Measurements from ENCODE around the gene CEMIP.

The CEMIP gene

DNA sequence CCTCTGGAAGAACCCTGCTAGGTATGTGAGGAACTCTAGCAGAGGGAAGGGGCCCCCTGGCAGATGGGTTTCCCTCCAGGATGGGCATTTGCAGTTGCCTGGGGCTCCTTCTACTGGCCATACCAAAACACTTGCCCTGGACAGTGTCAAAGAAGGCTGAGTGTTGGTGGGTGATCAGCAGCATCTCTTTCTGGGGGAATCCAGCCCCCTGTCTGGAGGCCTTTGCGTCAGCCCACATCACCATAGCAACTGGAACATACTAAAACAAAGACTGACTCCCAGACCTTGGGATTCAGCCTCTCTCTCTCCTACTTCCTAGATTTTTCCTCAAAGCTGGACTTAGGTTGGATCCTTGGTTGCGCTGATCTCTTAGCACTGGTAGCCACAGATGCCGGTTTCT lies 8.1 kb downstream of the CEMIP start:
- no peak for DNase-seq (ENCODE audit: low spot score)

DNA sequence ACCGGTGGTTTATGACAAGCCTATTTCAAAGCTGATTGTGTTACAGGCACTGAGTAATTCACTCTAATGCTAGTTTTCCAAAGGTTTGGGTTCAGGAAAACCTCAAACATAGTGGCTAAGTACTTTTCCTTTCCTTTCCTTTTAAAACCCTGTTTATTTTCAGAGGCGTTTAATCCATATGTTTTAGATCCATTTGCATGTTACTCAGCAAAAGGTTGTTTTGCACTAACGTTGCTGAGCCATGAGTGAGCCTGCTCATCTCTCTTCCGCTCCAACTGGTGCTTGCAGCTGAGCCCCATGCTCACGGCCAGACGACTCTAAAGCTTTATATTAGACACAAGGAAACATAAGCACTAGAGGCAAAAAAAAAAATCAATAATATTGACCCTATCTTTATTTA lies 9.4 kb downstream of the CEMIP start:
- DNase-seq (ENCODE audit: low spot score) = no peak

DNA sequence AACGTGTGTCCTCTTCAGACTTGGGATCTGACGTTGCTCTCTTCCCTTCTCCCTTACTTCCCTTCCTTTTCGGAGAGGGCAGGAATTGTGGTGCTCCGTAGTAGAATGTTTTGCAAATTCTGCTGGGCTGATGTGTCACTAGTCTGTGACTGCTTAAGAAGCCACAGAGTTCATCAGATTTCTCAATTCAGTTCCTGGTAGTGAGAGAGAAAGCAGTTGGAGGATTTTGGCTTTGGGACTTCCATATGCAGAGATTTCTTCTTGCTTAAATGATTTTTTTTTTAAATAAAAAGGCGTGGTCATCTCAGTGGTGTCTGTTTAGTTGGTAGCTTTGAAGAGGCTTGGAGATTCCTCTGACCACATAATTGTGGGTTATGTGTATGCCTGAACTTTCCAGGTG lies 10.1 kb downstream of the CEMIP start:
- no peak for DNase-seq (ENCODE audit: low spot score)

DNA sequence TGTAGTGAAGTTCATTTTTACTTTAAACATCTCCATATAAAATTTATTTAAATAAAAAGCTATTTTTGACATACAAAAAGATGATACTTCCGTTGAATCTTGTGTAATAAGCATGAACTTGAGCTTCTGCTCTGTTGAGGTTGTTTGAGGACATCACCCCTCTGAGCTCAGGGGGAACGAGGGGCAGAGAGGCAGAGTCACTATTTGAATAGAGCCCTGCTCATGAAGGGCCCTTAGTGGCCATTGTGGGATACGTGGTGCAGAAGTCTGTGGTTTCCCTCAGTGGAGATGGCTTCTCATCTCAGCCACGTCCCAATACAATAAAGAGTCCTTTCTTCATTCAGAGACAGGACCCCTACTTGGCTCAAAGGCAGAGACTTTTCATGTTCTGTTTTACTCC lies 10.6 kb downstream of the CEMIP start:
- no peak for DNase-seq (ENCODE audit: low spot score)

DNA sequence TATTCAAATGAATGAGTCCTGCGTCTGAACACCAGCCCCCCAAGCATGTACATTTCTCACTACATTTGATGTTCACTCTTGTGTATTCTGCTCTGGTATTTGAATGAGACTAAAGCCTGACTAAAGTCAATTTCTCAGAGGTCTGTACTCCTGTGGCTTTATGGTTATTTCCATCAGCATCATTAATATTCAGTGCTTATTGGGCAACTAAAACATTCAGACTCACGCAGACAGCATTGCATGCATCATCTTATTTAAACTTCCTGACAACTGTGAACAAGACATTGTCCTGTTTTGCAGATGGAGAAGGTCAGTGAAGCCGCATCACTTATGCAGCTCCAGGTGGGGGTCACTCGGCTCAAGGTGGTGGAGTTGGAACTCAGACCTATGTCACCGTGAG lies 11.1 kb downstream of the CEMIP start:
- no peak for DNase-seq (ENCODE audit: low spot score)

DNA sequence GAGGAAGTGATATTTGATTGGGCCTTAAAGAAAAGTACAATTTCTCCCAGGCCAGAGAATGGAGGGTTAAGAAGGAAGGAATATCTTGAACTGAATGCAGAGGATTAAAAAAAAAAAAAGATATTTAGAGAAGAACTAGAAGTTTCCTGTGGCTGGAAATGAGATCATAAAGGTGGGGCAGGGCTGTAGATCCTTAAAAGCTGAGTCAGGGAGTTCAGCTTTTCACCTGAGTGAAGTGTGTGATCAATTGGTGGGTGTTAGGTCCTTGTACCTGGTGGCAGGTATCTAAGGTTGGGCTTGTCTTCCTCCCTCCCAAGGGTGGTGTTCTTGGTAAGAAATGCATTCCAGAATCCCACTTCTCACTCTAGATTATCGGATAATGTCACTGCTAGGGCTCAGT lies 11.8 kb downstream of the CEMIP start:
- no peak for DNase-seq (ENCODE audit: low spot score)

DNA sequence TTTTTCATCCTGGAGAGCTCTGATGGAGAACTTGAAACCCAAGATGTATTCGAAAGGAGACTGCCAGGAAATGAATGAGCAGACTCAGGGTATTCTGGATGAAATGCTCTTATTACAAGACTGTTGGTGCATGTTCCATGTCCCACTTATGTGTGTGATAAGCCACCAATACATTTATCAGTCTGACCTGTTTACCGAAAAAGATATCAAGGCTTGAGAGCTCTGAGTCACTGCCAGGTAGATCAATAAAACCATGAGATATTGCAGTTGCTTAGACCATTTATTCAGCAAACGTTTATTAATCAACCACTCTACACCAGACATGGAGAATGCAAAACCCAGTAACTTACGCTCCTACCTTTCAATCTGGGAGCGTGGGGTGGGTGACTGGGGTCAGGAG lies 17.2 kb downstream of the CEMIP start:
- no peak for DNase-seq (ENCODE audit: low spot score)

DNA sequence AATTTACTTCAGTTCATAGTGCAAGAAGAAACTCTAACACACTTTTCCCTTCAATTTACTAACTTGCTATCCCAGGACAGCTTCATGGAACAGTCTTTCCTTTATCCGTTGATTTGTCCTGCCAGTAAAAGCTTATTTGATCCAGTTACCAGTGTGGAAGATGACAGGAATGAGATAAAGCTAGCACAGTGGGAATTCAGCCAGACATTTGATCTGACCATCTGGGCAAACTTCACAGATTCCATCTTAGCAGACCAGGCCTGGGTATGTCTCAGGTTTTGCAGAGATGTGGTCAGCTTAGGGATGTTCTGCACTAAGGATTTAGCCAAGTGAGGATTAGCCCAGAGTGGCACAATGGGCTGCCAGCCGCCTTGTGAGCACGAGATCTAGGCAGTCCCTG lies 19.7 kb downstream of the CEMIP start:
- DNase-seq (ENCODE audit: low spot score) = no peak

DNA sequence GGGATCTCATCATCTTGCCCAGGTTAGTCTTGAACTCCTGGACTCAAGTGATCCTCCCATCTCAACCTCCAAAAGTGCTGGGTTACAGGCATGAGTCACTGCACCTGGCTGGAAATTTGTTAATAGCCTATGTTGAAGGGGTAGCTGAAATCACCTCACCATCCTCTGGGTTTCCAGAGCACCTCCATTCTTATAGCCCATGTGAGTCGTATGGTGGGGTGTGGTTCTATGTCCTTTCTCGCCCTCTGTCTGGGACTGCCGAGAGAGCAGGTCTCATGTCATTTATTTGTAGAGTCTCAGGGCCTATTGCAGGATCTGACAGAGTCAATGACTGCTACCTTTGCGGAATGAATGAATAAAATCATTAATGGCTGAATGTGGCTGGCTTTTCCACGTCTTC lies 20.9 kb downstream of the CEMIP start:
- DNase-seq (ENCODE audit: low spot score) = no peak

DNA sequence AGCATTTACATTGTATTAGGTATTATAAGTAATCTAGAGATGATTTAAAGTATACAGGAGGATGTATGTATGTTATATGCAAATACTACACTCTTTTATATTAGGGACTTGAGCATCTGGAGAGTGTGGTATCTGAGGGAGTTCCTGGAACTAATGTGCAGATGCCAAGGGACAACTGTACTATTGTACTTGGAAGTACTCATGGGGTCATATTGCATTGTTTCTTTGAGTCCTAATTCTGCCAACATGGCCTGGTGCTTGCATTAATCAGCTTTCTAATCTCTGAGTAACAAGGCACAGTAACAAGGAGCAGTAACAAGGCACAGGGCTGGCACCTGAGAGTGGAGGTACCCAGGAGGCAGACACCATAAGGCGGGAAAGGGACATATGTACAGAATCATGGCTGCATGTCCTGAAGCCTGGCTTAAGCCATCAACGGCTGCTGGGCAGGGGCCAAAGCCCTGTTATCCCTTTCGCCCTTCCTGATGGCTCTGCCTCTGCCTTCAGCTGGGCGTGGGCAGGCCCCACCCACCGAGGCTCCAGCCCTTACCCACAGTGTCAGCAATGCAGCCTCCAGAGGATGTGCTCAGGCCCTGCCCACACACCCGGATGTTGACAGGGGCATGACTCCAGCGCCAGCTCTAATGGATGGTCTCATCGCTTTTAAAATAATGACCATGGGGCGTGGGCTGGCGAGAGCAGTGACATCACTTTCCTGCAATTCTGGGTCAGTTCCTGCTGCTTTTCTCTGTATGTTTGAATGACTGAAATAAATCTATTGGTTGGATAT lies 22.9 kb downstream of the CEMIP start:
- DNase-seq (ENCODE audit: low spot score) = no peak

DNA sequence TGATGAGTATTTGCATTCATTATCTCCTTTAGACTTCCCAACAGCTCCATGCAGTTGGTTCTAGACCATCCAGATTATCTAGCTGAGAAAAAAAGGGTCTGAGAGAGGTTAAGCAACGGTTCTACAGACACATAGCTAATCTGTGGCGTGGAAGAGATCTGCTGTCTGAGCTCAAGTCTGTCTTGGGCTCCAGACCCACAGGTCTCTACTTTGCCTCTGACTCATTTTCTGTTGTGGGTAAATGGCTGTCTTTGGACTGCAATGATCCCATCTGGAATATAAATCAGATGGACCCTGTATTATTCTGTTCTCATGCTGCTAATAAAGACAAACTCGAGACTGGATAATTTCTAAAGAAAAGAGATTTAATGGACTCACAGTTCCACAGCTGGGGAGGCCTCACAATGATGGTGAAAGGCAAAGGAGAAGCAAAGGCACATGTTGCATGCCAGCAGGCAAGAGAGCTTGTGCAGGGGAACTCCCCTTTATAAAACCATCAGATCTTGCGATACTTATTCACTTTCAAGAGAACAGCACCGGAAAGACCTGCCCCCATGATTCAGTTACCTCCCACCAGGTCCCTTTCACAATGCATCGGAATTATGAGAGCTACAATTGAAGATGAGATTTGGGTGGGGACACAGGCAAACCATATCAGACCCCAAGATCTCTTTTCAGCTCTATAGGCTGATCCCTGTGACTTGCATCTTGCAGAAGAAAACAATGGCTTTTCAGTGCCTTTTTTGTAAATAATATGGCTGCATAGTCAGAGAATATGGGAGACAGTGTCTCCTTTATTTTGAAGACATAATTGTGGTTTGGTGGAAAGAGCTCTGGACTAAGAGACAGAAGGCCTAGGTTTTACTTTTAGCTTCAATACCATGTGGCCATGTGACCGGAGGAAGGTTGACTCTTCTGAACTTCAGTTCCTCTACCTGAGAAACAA lies 24.7 kb downstream of the CEMIP start:
- no peak for DNase-seq (ENCODE audit: low spot score)

DNA sequence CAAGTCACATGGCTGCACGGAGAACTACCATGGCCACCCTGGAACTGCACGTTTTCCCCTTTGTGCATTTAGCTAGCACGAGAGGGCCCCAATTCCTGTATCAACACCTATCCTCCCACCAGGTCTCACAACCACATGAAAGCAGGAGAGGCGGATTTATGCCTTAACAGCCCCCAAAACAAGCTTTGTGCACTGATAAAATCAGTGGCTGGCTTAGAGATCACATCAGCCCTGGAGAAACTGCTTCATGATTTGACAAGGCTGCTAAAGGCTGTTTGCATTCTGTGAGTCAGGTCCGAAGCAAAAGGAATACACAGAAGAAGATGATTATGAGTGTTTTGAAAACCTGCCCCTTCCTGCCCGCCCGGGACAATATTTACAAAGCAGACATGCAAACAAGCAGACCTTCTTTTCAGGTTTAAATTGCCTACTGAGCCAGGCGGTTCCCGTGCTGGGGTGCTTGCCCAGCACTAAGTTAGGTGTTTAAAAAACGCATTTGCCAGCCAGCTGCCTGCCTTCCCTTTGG lies 25.9 kb downstream of the CEMIP start:
- no peak for DNase-seq (ENCODE audit: low spot score)

DNA sequence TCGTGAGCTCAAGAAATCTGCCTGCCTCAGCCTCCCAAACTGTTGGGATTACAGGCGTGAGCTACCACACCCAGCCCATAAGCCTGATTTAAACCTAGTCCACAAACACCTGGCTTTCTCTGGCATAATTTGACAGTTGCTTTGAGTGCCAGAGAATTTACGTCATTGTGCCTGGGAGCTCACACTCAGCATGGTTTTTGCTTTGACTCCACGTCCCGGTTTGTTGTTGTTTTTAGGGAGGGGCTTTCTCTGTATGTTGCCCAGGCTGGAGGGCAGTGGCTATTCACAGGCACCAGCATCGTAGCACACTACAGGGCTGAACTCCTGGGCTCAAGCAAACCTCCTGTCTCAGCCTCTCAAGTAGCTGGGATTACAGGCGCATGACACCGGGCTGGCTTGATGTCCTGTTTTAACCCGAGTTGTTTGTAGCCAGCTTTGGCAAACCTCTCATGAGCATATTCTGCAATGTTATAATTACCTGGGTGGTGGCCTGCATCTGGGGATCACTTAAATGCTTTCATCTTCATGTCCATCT lies 32.7 kb downstream of the CEMIP start:
- DNase-seq (ENCODE audit: low spot score) = no peak

DNA sequence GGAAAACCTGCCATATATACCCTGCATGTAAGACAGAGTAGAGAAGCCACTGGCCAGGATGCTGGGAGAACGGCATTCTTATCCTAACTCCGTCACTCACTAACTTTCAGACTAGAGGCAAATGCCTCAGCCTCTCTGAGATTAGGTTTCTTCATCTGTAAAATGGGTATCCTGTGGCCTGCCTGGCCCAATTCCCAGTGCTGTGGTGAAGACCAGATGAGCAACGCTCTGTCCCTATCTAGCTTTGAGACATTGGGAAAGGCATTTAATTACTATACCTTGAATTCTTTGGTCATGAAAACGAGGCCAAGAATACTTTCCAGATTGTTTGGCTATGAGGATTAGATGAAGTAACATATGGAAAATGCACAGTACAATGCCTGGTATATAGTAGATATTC lies 35.9 kb downstream of the CEMIP start:
- DNase-seq (ENCODE audit: low spot score) = no peak

DNA sequence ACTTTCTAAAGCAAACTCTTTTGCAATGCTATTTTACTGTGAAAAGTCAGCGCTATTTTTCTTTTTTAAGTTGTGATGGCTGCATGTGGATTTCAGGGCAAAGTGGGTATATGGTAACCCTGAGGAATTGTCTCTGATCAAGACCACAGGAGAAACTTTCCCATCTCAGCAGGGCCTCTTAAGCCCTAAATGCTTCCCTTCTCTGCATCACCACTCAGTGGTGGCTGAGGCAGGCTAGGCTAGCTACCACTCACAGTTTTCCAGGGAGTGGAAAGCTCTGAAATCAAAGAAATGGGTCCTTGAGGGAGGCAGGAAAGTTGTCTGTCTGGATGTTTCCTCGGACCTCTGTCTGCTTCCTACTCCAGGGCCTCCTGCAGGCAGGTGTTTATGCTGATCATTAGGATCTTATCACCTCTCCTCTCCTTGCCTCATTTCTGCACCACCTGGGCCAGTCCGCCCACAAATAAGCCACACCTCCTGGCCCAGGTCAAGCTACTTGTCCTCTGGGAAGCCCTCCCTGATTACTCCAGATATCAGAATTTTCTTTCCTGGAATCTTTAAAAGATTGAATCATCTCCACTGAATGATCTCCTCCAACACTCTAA lies 37.0 kb downstream of the CEMIP start:
- DNase-seq (ENCODE audit: low spot score) = no peak

DNA sequence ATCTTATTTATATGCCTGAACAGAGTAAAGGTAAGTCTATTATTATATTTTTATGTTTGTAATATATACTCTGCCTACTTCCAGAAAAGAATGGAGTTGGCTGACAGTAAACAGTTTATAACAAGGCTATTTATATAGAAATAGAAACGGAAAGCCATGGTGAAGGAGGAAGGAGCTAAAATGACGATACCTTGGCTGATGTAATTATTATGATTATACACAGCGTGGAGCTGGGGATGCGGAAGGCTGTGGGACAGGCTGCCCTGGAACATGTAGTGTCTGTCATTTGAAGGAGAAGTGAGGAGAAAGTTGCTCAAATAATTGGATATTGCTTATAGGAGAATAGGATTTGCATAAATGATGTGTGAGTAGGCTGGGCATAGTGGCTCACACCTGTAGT lies 37.8 kb downstream of the CEMIP start:
- DNase-seq (ENCODE audit: low spot score) = no peak

DNA sequence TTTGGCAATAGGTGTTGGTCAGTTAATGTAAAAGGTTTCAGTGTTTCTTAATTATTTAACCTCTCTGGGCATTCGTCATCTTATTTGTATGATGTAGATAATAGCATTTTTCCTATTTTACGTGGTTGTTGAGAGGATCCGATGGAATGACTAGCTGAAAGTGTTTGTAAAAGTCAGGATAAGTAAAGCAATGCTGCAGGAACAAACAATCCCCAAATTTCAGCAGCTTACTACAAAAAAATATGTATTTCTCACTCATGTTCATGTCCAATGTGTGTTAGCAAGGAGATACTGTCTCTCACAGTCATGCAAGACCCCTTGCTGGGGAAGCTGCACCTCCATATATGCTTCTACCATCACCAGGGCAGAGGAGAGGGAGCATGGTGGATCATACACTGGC lies 38.7 kb downstream of the CEMIP start:
- DNase-seq (ENCODE audit: low spot score) = no peak

DNA sequence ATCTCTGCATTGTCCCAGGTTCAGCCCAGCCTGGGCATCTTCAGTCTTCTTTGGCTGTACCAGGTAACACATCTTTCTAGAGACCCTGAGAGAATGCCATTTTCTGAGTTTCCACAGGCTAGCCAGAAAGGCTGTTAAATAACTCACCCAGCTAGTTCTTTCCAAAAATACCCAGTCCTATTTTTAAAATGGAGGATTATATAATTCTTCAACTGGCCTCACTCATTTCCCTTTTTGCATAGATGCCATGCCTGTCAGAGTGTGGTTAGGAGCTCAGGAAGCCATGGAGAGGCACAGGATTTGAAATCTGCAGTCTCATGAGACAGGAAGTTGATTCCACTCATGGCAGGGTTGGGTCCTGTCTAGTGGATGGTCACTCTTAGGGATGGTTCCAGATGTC lies 39.8 kb downstream of the CEMIP start:
- no peak for DNase-seq (ENCODE audit: low spot score)

DNA sequence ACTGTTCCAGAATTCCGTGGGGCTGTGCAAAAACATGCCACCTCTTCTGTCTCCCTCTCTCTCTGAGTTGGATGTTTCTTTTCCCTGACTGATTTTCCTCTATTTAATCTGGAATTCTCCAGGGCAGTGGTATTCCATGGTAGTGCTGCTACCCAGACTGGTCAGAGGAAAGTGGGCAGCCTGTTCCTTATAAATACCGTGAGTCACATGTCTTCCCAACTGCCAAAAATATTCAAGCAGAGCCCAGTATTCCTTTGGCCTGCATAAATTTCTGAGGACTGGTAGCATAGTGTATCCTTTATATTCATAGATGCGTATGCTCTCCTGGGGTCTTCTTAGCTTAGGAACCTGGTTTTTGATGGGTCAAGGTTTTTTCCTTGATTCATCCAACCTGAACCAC lies 40.9 kb downstream of the CEMIP start:
- DNase-seq (ENCODE audit: low spot score) = no peak

DNA sequence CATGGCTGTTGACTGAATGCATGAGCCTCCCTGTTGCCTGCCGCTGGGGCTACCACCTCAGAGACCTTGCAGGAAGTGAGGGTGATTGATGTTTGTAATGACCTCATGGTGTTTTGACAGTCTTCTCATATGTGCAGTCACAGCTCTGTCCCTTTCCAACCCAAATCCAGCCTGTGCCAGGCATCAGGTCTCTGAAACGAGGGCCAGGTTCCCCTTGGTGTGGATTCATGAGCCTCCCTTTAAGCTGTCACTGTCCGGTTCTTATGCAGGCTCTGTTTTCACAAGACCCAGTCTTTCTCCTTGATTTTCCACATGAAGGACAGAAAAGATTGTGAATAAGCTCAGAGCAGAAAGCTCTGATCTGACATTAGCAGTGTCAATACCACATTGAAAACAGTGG lies 43.1 kb downstream of the CEMIP start:
- no peak for DNase-seq (ENCODE audit: low spot score)

DNA sequence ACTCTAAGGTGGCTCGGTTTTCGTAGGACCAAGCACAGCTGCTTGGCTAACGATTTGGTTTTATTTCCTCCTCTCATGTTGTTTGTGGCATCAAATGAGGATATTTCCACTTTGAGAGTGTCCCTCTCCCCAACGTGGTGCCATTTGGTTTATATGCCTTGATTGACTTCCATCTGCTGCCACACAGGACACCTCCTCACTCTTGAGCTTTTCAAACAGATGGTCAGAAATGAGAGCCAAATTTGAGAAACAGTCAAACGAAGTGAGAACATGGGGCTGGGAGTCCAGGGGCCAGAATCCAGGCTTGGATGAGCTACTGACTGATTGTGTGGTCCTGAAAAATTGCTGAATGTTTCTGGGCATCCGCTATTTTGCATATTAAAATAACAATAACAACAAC lies 43.5 kb downstream of the CEMIP start:
- no peak for DNase-seq (ENCODE audit: low spot score)

DNA sequence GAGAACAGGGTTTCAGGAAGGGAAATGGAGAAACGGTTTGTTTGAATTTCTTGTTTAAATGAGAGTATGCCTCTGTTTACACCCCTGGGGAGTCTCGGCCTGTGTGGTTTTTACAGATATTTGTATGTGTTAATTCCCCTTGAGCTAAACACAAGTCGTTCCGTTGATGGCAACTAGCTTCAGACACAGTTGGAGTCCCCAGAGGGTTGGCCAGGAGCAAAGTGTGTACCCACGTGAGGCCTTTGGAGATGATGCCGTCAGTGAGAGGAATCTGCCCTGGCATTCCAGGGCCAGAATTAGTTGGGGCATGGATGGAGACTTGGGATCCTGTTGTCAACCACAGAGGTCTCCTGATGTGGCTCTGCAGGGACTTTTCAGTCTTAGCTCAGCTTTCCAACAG lies 44.0 kb downstream of the CEMIP start:
- DNase-seq (ENCODE audit: low spot score) = no peak

DNA sequence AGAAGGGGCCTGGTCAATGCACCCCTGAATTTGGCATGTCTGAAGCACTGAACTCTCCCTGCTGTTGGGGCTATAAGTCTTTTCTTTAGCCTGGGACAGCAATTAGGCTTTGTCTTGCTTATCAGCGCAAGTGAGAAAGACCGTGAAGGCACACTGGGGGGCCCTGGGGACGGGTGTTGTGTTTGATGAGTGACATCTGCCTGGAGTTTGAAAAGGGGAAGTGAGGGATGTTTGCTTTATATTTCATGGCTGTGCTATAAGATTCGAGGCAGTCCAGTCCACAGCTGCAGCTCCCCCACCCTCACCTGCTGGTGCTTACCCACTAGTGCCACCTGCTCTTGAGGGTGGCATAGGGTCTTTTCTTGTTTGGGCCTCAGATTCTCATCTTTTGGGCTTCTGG lies 44.8 kb downstream of the CEMIP start:
- no peak for DNase-seq (ENCODE audit: low spot score)

All from ecto neural progenitor cell (in vitro differentiated cells).